NOMO-1 treated with dmso at 0.1 percent for 144 hours (cell line): ENCODE data around the gene MLEC.

Source experiments
- DNase-seq: peaks from one replicate; lab custom pipeline; 2025; ENCODE audit not compliant: unreplicated experiment; lab: John Stamatoyannopoulos, UW

The MLEC gene

GRCh38 chr12:120739821-120740613 lies 53.1 kb downstream of the MLEC start:
- DNase-seq, result no peak

- DNase-seq, result no peak
Measured at GRCh38 chr12:120740871-120741270, 53.9 kb downstream of the MLEC start.

- DNase-seq, result no peak
Measured at GRCh38 chr12:120741476-120742421, 54.8 kb downstream of the MLEC start.

DNA sequence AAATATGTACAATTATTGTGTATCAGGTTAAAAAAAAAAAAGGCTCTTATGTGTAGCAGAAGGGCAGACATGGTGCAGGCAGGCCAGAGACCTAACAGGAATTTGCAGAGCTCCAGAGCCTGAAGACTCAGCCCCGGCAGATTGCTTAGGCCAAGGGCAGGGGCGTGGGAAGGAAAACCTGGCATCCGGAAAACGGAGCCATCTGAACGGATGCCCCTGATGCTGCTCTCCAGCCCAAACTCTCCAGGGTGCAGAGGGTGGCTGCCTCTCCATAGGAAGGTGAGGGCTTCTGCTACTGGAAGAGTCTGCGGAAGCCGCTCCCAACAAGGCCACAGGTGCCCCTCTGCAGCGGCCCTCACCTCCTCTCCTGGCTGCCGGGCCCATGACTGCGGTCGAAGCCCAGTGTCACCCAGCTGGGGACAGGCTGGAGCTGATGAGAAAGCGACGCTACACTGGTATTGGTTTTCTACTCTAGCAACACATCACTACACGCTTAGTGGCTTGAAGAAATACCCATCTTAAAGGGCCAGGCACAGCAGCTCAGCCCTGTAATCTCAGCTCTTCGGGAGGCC lies 58.1 kb downstream of the MLEC start:
- no peak for DNase-seq

GRCh38 chr12:120748242-120748641 lies 61.3 kb downstream of the MLEC start:
- no peak for DNase-seq

GRCh38 chr12:120749256-120749655 lies 62.3 kb downstream of the MLEC start:
- no peak for DNase-seq

DNA sequence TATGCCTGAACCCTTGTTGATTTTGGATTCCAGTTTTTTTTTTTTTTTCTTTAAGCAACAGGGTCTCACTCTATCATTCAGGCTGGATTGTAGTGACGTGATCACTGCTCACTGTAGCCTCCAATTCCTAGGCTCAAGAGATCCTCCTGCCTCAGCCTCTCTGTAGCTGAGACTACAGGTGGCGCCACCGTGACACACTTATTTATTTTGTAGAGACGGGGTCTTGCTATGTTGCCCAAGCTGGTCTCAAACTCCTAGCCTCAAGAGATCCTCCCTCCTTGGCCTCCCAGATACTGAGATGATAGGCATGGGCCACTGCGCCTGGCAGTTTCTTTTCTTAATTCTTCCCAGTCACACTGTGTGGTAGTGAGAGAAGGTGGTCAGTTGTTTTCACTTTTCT lies 63.9 kb downstream of the MLEC start:
- no peak for DNase-seq

DNA sequence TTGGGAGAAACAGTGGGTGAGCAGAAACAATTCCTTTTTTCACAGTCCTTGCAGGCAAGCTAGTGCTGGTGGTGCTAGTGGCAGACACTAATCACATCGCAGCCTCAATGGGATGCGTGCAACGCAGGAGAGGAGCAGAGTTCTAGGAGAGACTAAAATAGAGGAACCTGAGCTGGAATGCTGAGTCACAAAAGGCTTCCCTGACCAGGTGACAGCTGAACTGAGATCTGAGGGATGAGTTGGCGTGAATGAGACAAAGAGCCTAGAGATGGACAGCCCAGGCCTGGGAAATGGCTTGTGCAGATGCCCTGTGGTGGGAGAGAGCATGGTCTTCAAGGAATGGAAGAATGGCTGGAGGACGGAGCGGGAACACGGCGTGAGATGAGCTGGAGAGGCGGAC lies 64.4 kb downstream of the MLEC start:
- no peak for DNase-seq
